ENCODE results near the gene WNK1.

Gene WNK1

GRCh38 chr12:751999-752694 lies at the start of gene WNK1 (continued):
- TF ChIP-seq ZBTB10 (tag by site-specific recombination; IDR thresholded peaks at IDR 0.05) (0 out of 2 replicates have a peak, but pooled peaks have one; percentile 44), KLF17 (tag by site-specific recombination; IDR thresholded peaks at IDR 0.05) (0 out of 2 replicates have a peak, but pooled peaks have one; percentile 51), ZNF501 (tag by site-specific recombination; IDR thresholded peaks at IDR 0.05) (0 out of 2 replicates have a peak, but pooled peaks have one; percentile 80), KLF10 (tag by site-specific recombination; IDR thresholded peaks at IDR 0.05) (peak; percentile 13; the same call in 1 of the 2 replicates), KLF7 (tag by site-specific recombination; IDR thresholded peaks at IDR 0.05; ENCODE audit: borderline replicate concordance) (peak; percentile 47; the same call in 1 of the 2 replicates), ZNF184 (tag by site-specific recombination; IDR thresholded peaks at IDR 0.05) (no peak), MZF1 (tag by site-specific recombination; IDR thresholded peaks at IDR 0.05; ENCODE audit: borderline replicate concordance) (no peak), REST (tag by site-specific recombination; IDR thresholded peaks at IDR 0.05) (no peak), ZNF394 (tag by site-specific recombination; IDR thresholded peaks at IDR 0.05; ENCODE audit: borderline replicate concordance) (peak; percentile 31), ZBTB7A (tag by site-specific recombination; IDR thresholded peaks at IDR 0.05; ENCODE audit: low read depth) (0 out of 2 replicates have a peak, but pooled peaks have one; percentile 64), ZSCAN16 (tag by site-specific recombination; IDR thresholded peaks at IDR 0.05) (0 out of 2 replicates have a peak, but pooled peaks have one; percentile 64), ZBTB17 (tag by site-specific recombination; IDR thresholded peaks at IDR 0.05) (peak; percentile 83; the same call in 1 of the 2 replicates), ZNF76 (tag by site-specific recombination; IDR thresholded peaks at IDR 0.05; ENCODE audit: borderline replicate concordance, low read depth) (peak; percentile 99), KLF9 (tag by site-specific recombination; IDR thresholded peaks at IDR 0.05; ENCODE audit: low read depth) (peak; percentile 81; the same call in 1 of the 2 replicates), ZXDB (tag by site-specific recombination; IDR thresholded peaks at IDR 0.05) (0 out of 2 replicates have a peak, but pooled peaks have one; percentile 33), ZNF596 (tag by site-specific recombination; IDR thresholded peaks at IDR 0.05) (peak; percentile 10; the same call in 1 of the 2 replicates), ZNF341 (tag by site-specific recombination; IDR thresholded peaks at IDR 0.05; ENCODE audit: low read depth) (peak; percentile 59; the same call in 1 of the 2 replicates), ZNF837 (tag by site-specific recombination; IDR thresholded peaks at IDR 0.05) (no peak), ZNF521 (tag by site-specific recombination; IDR thresholded peaks at IDR 0.05) (no peak)

All from HEK293 (cell line).